Nephron (organoid): Measurements from ENCODE around the gene C1QB.
"Not testable (repeated sequence)": the region's sequence is repeated elsewhere in the genome, so short reads cannot be mapped to it uniquely, and the experiment has no call there.

ENCODE experiments used
- H3K27ac Mint-ChIP-seq, 3 experiments: 2 replicates each; pipeline ENCODE4 v1.8.0; 2020; ENCODE audit warnings: mixed read lengths in 3 of 3, mild to moderate bottlenecking in 2 of 3, moderate library complexity in 1 of 3
- H3K27me3 Mint-ChIP-seq: 2 replicates; pipeline ENCODE4 v1.8.0; 2021; ENCODE audit warnings: low read depth, mild to moderate bottlenecking, moderate library complexity, mixed read lengths
- H3K36me3 Mint-ChIP-seq: 2 replicates; pipeline ENCODE4 v1.8.0; 2020; ENCODE audit warnings: low read depth, mixed read lengths
- H3K4me1 Mint-ChIP-seq: 2 replicates; pipeline ENCODE4 v1.8.0; 2020; ENCODE audit warnings: mixed read lengths
- H3K4me3 Mint-ChIP-seq, 3 experiments: 2 replicates each; pipeline ENCODE4 v1.8.0; 2020; ENCODE audit warnings: mild to moderate bottlenecking in 3 of 3, mixed read lengths in 3 of 3, moderate library complexity in 2 of 3
- H3K9me3 Mint-ChIP-seq: 2 replicates; pipeline ENCODE4 v1.8.0; 2020; ENCODE audit warnings: mixed read lengths
- CTCF ChIP-seq, 3 experiments: fragments of 200-600 bp; sonication (generic); IDR thresholded peaks; one replicate each; pipeline ENCODE4 v1.5.0; 2021; ENCODE audit warnings: antibody characterized with exemption in 3 of 3; ENCODE audit not compliant: unreplicated experiment in 3 of 3

C1QB gene

GRCh38 chr1:22670352-22670975 lies 17.4 kb downstream of the C1QB start:
- H3K4me3 Mint-ChIP-seq: no peak overlapping the region

GRCh38 chr1:22671999-22672398 lies 19.0 kb downstream of the C1QB start:
- H3K27ac Mint-ChIP-seq: no peak overlapping the region
- H3K27me3 Mint-ChIP-seq: peaks cover 57% of the 10 kb centered on the region
- H3K4me1 Mint-ChIP-seq: peaks cover 23% of the 10 kb centered on the region
- no peaks in the 10 kb centered on the region for H3K36me3 Mint-ChIP-seq
- H3K9me3 Mint-ChIP-seq: no peaks in the 10 kb centered on the region
- TF ChIP-seq CTCF (IDR thresholded peaks at IDR 0.05; ENCODE audit: unreplicated experiment in 3 of 3): no peak
- H3K4me3 Mint-ChIP-seq: no peak overlapping the region

More at GRCh38 chr1:22670352-22670975, 17.4 kb downstream of the C1QB start:
- H3K36me3 Mint-ChIP-seq: no peaks in the 10 kb centered on the region
- peaks cover 57% of the 10 kb centered on the region for H3K27me3 Mint-ChIP-seq
- H3K9me3 Mint-ChIP-seq: no peaks in the 10 kb centered on the region
- H3K4me1 Mint-ChIP-seq: peaks cover 23% of the 10 kb centered on the region
- H3K27ac Mint-ChIP-seq: peak overlapping the region in 1 of 3 experiments; percentile 20
- no peak for TF ChIP-seq CTCF (IDR thresholded peaks at IDR 0.05; ENCODE audit: unreplicated experiment in 3 of 3)

GRCh38 chr1:22673486-22674409 lies 20.7 kb downstream of the C1QB start:
- Mint-ChIP-seq H3K4me1 (peaks cover 23% of the 10 kb centered on the region), H3K36me3 (no peaks in the 10 kb centered on the region), H3K27ac (peak overlapping the region; percentile 26 to 73 (median 69)), H3K27me3 (peaks cover 49% of the 10 kb centered on the region), H3K4me3 (peak overlapping the region in 1 of 3 experiments; percentile 32), H3K9me3 (no peaks in the 10 kb centered on the region)
- TF ChIP-seq CTCF (IDR thresholded peaks at IDR 0.05; ENCODE audit: unreplicated experiment in 3 of 3): peak; percentile 63 to 81 (median 70)

- Mint-ChIP-seq H3K27ac (peak overlapping the region; percentile 26 to 73 (median 69)), H3K4me3 (no peak overlapping the region), H3K27me3 (peaks cover 45% of the 10 kb centered on the region), H3K4me1 (peaks cover 23% of the 10 kb centered on the region), H3K9me3 (no peaks in the 10 kb centered on the region), H3K36me3 (no peaks in the 10 kb centered on the region)
- peak in 1 of 3 experiments; percentile 6 for TF ChIP-seq CTCF (IDR thresholded peaks at IDR 0.05; ENCODE audit: unreplicated experiment in 3 of 3)
Measured at GRCh38 chr1:22674410-22674749, 21.3 kb downstream of the C1QB start.

GRCh38 chr1:22676151-22676550 lies 23.1 kb downstream of the C1QB start:
- H3K9me3 Mint-ChIP-seq: not testable (repeated sequence)

GRCh38 chr1:22676916-22677583 lies 24.0 kb downstream of the C1QB start:
- H3K27me3 Mint-ChIP-seq: peaks cover 21% of the 10 kb centered on the region
- no peak for TF ChIP-seq CTCF (IDR thresholded peaks at IDR 0.05; ENCODE audit: unreplicated experiment in 3 of 3)
- no peaks in the 10 kb centered on the region for H3K36me3 Mint-ChIP-seq
- peaks cover 23% of the 10 kb centered on the region for H3K4me1 Mint-ChIP-seq
- no peaks in the 10 kb centered on the region for H3K9me3 Mint-ChIP-seq
- H3K27ac Mint-ChIP-seq: no peak overlapping the region
- H3K4me3 Mint-ChIP-seq: no peak overlapping the region

More at GRCh38 chr1:22676151-22676550, 23.1 kb downstream of the C1QB start:
- not testable (repeated sequence) for H3K36me3 Mint-ChIP-seq, H3K4me3 Mint-ChIP-seq
- Mint-ChIP-seq H3K27ac (peak overlapping the region in 1 of 3 experiments; percentile 13), H3K4me1 (peaks cover 23% of the 10 kb centered on the region), H3K27me3 (peaks cover 29% of the 10 kb centered on the region)
